ENCODE measurements around the gene EYS.
A peak's percentile ranks its signal among the peaks of the same experiment; 100 is the strongest.
"Not testable (repeated sequence)": the region's sequence is repeated elsewhere in the genome, so short reads cannot be mapped to it uniquely, and the experiment has no call there.

EYS gene

GRCh38 chr6:64589961-64590360 lies 1117.1 kb downstream of the EYS start:
- DNase-seq (ENCODE audit: low spot score): no peak

- no peak for DNase-seq (ENCODE audit: low spot score)
Measured at GRCh38 chr6:64580346-64580745, 1126.7 kb downstream of the EYS start.

- no peak for DNase-seq (ENCODE audit: low spot score)
Measured at GRCh38 chr6:64553249-64553786, 1153.7 kb downstream of the EYS start.

GRCh38 chr6:64547594-64548268 lies 1159.3 kb downstream of the EYS start:
- no peak for DNase-seq (ENCODE audit: low spot score)

- no peak for DNase-seq (ENCODE audit: low spot score)
Measured at GRCh38 chr6:64539917-64540316, 1167.1 kb downstream of the EYS start.

- DNase-seq (ENCODE audit: low spot score): no peak
Measured at GRCh38 chr6:64538722-64539121, 1168.3 kb downstream of the EYS start.

GRCh38 chr6:64527899-64528298 lies 1179.1 kb downstream of the EYS start:
- no peak for DNase-seq (ENCODE audit: low spot score)

GRCh38 chr6:64522859-64523258 lies 1184.2 kb downstream of the EYS start:
- no peak for DNase-seq (ENCODE audit: low spot score)

GRCh38 chr6:64520050-64520449 lies 1187.0 kb downstream of the EYS start:
- peak; percentile 73 for DNase-seq (ENCODE audit: low spot score)

- no peak for DNase-seq (ENCODE audit: low spot score)
Measured at GRCh38 chr6:64516393-64516792, 1190.6 kb downstream of the EYS start.

GRCh38 chr6:64507661-64508060 lies 1199.4 kb downstream of the EYS start:
- no peak for DNase-seq (ENCODE audit: low spot score)

GRCh38 chr6:64505312-64505711 lies 1201.7 kb downstream of the EYS start:
- DNase-seq (ENCODE audit: low spot score): no peak

- DNase-seq (ENCODE audit: low spot score): no peak
Measured at GRCh38 chr6:64504503-64504902, 1202.5 kb downstream of the EYS start.

- DNase-seq (ENCODE audit: low spot score): no peak
Measured at GRCh38 chr6:64502801-64503200, 1204.2 kb downstream of the EYS start.

GRCh38 chr6:64497634-64498033 lies 1209.4 kb downstream of the EYS start:
- DNase-seq (ENCODE audit: low spot score): no peak

GRCh38 chr6:64489763-64490162 lies 1217.3 kb downstream of the EYS start:
- DNase-seq (ENCODE audit: low spot score): no peak

GRCh38 chr6:64486578-64487351 lies 1220.3 kb downstream of the EYS start:
- DNase-seq (ENCODE audit: low spot score): no peak

GRCh38 chr6:64483956-64484499 lies 1223.0 kb downstream of the EYS start:
- DNase-seq (ENCODE audit: low spot score): no peak

- no peak for DNase-seq (ENCODE audit: low spot score)
Measured at GRCh38 chr6:64482631-64483030, 1224.4 kb downstream of the EYS start.

GRCh38 chr6:64479134-64479533 lies 1227.9 kb downstream of the EYS start:
- DNase-seq (ENCODE audit: low spot score): no peak

GRCh38 chr6:64477391-64477790 lies 1229.6 kb downstream of the EYS start:
- no peak for DNase-seq (ENCODE audit: low spot score)

- no peak for DNase-seq (ENCODE audit: low spot score)
Measured at GRCh38 chr6:64476935-64477334, 1230.1 kb downstream of the EYS start.

GRCh38 chr6:64469405-64469804 lies 1237.6 kb downstream of the EYS start:
- DNase-seq (ENCODE audit: low spot score): not testable (repeated sequence)

All from AG08395 (cell line).